ENCODE data around the gene PPP1CA. TPM values are rescaled to one million over a fixed set of nuclear protein-coding genes. Genes with fewer than 3 reads are reported as not detected.

Gene PPP1CA
- total RNA-seq, 1 donor from 2014 or later = 347 TPM

DNA sequence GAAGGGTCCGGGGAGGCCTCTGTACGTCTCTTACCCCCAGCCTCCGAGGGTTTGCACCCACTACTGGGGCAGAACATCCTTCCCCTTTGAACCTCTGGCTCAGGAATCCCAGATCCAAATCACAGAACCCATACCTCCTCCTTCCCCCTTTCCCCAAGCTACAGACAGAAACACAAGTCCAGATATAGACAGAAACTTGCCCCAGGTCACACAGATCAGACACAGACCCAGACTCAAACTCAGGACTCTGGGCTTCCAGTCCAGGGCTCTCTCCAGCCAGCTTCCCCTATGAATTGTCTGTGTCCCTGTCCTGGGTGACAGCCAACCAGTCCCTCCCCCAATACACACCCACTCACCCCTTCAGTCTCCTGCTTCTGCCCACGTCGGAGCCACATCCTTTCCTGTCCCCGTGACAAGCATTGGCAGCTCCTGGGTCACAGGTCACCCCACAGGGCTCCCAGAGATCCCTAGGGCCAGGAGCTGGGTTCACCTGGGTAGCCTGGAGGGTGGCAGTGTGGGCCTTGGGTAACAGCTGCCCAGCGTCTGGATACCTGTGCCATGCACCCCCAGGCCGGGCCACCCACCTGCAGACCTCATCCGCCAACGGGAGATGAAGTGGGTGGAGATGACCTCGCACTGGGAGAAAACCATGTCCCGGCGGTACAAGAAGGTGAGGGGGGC, 3.0 kb upstream of the PPP1CA start:
- intact Hi-C loops (cut with micrococcal nuclease) = no loop called here

DNA sequence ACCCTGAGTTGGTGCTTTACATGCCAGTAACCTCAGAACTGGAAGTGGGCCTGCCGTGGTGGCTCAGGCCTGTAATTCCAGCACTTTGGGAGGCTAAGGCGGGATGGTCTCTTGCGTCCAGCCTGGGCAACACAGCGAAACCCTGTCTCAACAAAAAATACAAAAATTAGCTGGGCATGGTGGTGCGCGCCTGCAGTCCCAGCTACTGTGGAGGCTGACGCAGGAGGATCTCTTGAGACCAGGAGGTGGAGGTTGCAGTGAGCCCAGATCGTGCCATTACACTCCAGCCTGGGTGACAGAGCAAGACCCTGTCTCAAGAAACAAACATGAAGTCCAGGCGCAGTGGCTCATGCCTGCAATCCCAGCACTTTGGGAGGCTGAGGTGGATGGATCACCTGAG, 1.4 kb upstream of the PPP1CA start:
- intact Hi-C loops (cut with micrococcal nuclease) = loop anchor here (1.0 to 2.0 kb wide), 6 partner anchors 18 to 560 kb away; partner anchors contain the start of genes RCE1 and RPS6KB2

DNA sequence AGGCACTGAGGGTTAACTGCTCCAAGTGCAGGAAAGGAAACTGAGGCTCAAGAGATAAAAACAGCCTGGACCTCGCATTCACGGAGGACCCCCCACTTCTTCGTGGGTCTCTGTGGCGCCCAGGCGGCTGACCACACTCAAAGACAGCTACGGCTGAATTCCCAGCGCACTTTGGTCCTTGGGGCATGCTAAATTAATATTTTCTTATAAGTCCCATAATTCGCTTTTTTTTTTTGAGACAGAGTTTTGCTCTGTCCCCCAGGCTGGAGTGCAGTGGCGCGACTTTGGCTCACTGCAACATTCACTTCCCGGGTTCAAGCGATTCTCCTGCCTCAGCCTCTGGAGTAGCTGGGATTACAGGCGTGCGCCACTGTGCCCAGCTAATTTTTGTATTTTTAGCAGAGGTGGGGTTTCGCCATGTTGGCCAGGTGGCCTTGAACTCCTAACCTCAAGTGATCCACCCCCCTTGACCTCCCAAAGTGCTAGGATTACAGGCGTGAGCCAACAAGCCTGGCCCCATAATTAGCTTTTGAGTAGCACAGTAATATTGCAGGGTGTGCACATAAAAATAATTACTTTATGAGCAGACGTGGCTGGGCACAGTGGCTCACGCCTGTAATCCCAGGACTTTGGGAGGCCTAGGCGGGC, 658 bp upstream of the PPP1CA start:
- intact Hi-C loops (cut with micrococcal nuclease) = loop anchor here (1.0 to 2.0 kb wide), 5 partner anchors 35 to 560 kb away; partner anchors contain the start of genes PTPRCAP and RCE1

DNA sequence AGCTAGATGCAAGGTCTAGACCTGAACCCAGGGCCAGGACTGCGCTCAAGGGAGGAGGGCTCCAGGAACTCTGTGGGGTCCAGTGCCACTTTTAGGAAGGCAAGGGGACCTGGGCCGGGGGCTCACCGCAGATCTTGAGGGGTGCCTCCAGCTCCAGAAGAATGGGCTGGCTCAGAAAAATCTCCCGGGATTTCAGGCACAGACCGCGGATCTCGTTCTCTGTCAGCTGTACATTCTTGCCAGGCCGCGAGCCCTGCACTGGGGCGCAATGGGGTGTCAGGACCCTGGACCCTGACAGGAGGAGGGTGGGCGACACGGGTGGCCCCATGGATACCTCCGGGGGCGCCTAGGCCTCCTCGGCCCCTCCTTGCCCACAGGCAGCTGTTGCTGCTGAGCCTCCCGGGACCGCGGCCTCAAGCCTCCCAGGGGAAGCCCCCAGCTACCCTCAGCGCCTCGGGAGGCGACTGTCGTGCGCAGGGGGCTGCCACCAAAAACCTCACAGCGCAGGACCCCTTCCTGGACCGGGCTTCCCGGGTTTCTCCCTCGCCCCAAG, 640 bp downstream of the PPP1CA start:
- intact Hi-C loops (cut with micrococcal nuclease) = loop anchor here (1.0 kb wide), 3 partner anchors 9 to 107 kb away; partner anchors contain the start of genes CDK2AP2 and TMEM134

DNA sequence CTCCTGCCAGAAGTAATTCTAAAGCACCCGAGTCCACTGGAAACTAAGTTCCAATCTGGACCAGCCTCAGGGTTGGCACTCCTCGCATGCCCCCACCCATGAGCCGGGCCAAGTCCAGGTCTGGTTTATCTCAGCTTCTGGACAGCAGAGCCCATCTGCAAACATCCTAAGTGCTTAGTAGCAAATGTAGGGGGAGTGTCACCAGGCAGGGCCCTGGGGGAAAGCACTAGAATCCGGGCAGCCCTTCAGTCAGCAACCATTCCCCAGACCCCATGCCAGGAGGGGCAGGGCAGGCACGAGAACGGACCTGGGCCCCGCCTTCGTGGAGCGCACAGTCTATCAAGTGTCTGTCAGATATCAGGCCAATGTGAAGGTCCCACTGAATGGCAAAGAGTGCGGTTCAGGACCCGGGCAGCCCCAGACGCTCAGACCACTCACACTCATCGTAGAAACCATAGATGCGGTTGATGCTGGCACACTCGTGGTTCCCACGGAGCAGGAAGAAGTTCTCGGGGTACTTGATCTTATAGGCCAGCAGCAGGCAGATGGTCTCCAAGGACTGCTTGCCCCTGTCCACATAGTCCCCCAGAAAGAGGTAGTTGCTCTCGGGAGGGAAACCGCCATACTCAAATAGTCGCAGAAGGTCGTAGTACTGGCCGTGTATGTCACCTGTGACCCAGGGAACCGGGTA, 1.3 kb downstream of the PPP1CA start:
- intact Hi-C loops (cut with micrococcal nuclease) = no loop called here

DNA sequence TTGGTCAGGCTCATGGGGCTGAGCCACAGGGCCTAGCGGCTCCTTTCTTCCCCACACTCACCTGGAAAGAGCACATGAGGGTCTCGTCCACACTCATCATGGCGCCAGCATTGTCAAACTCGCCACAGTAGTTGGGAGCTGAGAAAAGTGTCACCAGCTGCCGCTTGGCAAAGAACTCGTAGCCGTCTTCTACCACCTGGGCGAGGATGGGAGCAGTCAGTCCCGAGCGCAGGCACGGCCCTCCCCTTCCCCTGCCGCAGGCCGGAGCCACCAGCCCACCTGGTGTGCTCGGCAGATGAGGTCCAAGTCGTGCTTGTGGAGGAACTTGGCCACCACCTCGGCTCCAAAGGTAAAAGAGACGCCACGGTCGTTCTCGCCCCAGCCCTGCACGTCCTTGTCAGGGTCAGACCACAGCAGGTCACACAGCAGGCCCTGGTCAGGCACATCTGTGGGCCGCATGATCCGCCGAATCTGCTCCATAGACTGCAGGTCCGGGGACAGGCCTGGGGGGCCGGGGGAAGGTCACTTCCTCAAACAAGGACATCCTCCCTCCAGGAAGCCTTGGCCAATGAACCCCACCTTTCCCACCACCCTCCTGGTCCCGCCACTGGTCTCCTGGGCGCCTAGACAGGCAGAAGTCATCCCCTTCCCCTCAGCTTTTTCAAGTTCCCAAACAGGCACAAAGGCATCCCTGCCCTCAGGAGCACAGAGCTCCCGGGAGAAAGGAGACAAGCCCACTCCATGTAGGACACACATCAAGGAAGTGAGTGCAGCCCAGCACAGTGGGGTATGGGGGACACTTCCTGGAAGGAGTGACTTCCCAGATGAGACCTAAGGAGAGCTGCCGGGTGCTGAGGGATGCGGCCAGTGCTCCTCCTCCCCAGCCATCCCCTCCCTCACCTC, 2.7 kb downstream of the PPP1CA start:
- intact Hi-C loops (cut with micrococcal nuclease) = no loop called here

DNA sequence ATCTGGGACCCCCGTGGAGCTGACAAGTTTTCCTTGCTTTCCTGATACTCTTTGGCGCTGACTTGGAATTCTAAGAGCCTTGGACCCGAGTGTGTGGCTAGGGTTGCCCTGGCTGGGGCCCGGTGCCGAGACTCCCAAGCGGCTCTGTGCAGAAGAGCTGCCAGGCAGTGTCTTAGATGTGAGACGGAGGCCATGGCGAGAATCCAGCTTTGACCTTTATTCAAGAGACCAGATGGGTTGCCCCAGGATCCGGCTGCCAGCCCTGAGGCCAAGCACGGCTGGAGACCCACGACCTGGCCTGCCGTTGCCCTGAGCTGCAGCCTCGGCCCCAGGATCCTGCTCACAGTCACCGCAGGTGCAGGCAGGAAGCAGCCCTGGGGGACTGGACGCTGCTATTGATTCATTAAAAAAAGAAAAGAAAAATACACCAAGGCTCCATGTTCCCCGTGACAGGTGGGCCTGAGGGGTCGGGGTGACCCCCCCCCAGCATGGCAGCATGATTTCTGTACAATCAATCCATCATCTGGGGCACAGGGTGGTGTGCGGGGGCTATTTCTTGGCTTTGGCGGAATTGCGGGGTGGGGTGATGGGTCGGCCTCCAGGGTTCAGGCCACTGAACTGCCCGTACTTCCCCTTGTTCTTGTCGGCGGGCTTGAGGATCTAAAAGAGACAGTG, 3.5 kb downstream of the PPP1CA start:
- intact Hi-C loops (cut with micrococcal nuclease) = no loop called here

DNA sequence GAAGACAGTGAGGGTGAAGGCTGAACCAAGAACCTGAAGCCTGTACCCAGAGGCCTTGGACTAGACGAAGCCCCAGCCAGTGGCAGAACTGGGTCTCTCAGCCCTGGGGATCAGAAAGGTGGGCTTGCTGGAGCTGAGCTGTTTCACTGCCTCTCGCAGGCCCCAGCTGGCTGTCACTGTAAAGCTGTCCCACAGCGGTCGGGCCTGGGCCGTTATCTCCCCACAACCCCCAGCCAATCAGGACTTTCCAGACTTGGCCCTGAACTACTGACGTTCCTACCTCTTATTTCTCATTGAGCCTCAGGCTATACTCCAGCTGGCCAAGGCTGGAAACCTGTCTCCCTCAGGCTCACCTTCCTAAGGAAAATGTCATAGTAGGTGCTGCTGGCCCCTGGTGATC, 4.1 kb downstream of the PPP1CA start:
- intact Hi-C loops (cut with micrococcal nuclease) = no loop called here

DNA sequence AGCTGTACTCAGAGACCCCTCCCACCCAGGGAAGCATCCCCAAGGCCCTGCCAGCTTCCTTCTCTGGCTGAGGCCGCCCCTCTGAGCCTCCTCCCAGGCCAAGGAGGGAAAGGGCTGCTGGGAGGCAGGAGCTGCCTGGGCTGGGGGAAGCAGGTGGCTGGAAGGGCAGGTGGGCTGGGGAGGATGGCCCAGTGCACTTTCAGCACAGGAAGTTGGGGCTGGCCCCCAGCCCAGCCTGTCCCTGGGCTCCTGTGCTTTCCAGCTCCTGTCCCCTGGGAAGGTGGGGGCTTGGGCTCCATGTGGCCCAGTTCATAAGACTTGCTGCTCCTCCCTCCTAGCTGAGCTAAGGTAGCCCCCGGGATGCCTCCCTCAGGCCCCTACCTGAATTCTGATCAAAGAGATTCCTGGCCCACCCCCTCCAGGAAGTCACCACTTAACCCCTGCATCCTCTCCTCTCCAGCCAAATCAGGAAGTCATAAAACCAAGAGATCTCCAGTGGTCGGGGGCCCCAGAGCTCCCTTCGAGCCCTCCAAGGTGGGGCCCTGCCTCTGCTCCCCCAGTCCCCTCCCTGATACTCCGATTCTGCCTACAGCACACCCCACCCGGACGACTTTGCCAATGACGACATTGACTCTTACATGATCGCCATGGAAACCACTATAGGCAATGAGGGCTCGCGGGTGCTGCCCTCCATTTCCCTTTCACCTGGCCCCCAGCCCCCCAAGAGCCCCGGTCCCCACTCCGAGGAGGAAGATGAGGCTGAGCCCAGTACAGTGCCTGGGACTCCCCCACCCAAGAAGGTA, 4.9 kb downstream of the PPP1CA start:
- intact Hi-C loops (cut with micrococcal nuclease) = no loop called here

DNA sequence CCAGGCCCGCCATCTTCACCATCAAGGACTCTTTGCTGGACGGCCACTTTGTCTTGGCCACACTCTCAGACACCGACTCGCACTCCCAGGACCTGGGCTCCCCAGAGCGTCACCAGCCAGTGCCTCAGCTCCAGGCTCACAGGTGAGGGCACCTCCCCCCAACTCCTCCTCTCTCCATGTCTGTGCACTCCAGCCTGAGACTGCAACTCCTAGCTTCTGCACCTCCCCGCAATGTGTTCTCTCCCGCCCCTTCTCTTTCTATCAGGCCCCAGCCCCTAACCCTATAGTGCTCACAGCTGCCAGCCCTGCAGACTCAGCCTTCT, 5.4 kb downstream of the PPP1CA start:
- intact Hi-C loops (cut with micrococcal nuclease) = no loop called here

DNA sequence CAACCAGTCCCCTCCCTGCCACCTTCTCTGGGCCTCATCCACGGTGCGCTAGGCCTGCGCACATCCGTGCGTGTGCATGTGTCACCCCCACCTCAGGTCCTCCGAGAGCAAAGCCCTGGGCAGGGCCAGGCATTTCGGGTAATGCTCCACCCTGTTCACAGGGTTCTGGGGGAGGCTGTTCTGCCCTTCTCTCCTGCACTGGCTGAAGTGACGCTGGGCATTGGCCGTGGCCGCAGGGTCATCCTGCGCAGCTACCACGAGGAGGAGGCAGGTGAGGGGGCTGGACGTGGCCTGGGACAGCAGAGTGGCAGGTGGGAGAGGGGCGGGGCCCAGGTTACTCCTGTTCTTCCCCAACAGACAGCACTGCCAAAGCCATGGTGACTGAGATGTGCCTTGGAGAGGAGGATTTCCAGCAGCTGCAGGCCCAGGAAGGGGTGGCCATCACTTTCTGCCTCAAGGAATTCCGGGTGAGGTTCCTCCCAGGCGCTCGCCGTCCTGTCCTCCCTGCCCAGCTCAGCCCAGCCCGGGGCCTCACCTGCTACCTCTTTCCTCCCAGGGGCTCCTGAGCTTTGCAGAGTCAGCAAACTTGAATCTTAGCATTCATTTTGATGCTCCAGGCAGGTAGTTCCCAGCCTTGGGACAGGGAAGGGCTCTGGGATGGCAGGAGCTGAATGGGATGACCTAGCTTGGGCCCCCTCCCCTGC, 6.0 kb downstream of the PPP1CA start:
- intact Hi-C loops (cut with micrococcal nuclease) = no loop called here

DNA sequence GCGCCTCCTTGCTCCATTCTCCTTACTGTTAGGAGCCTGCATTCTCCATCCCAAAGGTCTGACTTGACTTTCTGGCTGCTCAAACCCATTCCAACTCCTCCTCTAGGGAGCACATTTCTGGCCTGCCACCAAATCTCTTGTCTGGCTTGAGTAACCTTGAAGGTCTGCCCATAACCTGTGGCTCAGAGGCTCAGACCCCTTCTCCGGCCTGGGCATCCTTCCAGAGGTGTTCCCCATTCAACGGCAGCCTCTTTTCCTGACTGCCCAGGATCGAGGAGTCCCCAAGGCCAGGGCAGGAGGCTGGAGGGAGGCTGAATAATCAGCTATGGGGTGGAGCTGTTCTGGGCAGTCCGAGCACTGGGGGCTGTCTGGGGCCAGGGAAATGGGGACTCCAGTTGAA, 7.7 kb downstream of the PPP1CA start:
- intact Hi-C loops (cut with micrococcal nuclease) = no loop called here

DNA sequence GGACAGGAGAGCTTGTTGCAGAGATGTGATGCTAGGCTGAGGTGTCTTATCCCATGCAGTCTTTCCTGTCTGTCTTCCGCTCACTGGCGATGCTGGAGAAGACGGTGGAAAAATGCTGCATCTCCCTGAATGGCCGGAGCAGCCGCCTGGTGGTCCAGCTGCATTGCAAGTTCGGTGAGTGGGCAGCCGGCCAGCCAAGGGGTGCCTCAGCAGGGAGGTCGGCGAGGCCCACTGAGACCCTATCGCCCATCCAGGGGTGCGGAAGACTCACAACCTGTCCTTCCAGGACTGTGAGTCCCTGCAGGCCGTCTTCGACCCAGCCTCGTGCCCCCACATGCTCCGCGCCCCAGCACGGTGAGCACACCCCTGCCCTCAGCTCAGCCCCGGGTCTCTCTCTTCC, 8.2 kb downstream of the PPP1CA start:
- intact Hi-C loops (cut with micrococcal nuclease) = no loop called here

DNA sequence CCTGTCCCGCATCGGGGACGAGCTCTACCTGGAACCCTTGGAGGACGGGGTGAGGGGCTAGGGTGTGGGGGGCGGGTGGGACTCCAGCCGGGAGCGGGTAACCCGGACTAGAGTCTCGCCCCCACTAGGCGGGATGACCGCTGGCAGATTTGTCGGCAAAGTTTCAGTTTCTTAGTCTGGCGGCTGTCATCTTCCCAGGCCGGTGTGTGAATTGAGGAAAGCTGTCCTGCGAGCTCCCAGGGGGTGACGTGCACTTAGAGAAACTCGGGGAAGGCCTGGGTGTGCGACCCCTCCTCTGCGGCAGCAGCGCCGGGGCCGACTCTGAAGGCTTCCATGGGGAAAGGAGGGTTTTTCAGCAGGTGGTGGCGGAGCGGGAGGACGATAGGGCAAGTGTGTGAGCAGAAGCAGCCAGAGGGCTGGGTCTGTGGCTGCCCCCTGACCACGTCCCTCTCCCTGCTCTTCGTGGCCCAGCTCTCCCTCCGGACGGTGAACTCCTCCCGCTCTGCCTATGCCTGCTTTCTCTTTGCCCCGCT, 9.4 kb downstream of the PPP1CA start:
- intact Hi-C loops (cut with micrococcal nuclease) = loop anchor here (1.0 kb wide), 2 partner anchors 9 to 92 kb away; partner anchors contain the start of gene PPP1CA

DNA sequence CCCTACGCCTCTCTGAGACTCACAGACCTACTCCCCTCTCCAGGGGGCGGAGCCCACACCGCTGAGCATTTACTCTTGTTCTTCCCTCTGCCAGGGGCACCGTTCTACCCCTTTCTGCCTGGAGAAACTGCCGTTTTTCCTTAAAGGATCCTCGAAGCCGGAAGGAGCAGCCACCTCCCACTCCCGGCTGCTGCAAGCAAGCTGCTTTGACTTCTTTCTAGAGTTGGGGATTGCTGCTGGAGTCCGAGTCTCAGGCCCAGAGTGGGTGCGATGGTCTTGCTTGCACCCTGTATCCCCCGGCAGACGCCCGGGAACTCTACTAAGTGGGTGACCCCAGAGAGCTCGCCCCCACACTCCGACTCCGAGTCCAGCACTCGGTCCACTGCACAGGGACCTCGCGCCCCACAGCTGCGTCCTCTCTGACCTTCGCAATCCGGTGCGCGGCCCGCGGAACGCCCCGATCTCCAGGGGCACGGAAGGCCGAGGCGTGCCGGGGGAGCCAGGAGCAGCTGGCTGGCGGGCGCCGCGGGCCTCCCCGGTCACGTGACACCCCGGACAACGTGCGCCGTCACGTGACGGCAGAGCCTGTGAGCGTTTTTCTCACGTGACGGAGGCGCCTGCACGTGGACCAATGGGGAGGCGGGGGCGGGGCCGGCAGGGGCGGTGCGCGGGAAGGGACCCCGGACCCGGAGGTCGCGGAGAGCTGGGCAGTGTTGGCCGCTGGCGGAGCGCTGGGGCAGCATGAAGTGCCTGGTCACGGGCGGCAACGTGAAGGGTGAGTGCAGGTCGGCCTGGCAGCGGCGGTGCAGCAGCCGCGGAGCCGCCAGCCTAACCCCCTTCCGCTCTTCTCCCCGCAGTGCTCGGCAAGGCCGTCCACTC, 10.1 kb downstream of the PPP1CA start, which contains the start of gene RAD9A:
RAD9A (plus strand) TSS at position 683 of the 879 bp plus-strand sequence; CDS start at position 742, 59 bp downstream.
- intact Hi-C loops (cut with micrococcal nuclease) = loop anchor here (1.0 kb wide), 4 partner anchors 10 to 93 kb away; partner anchors contain the start of genes POLD4 and PPP1CA

DNA sequence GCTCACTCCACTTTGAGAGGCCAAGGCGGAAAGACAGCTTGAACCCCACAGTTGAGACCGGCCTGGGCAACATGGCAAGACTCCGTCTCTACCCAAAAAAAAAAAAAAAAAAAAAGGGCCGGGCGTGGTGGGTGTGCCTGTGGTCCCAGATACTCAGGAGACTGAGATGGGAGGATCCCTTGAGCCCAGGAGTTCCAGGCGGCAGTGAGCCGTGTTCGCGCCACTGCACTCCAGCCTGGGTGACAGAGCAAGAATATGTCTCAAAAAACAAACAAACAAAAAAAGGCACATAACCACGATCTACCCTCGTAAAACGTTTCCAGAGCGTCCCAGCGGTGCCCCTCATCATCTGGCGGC, 10.7 kb downstream of the PPP1CA start:
- intact Hi-C loops (cut with micrococcal nuclease) = loop anchor here (1.0 kb wide), 2 partner anchors 38 to 73 kb away; partner anchors contain the start of gene POLD4

DNA sequence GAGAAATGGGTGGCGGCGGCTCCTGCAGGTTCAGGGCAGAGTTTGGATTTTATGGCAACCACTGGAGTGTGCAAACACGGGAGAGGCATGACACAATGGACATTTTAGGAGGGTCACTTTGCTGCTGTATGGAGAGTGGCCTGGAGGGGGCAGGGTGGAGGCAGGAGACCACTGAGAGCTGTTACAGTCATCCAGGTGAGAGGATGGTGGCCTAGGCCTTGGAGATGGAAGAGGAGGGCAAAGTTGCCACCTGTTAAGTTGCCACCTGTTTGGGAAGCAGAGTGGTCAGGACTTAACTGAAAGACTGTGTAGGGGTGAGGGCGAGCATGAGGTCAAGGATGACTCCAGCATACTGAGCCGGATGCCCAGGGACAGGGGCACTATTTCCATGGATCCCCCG, 12.2 kb downstream of the PPP1CA start:
- intact Hi-C loops (cut with micrococcal nuclease) = loop anchor here (1.0 kb wide), 1 partner anchor 117 kb away; no protein-coding TSS in a partner anchor

Measured in T-helper 1 cell treated with Interleukin-12 subunit alpha and Interleukin-12 subunit beta and Interleukin-4 antibody, amounts not matched to agents 30 ng/mL and 1 ng/mL, for 36 hours (primary cell).